ENCODE measurements around the gene CEACAM16. TPM values are rescaled to one million over a fixed set of nuclear protein-coding genes. Genes with fewer than 3 reads are reported as not detected.

CEACAM16 gene
- total RNA-seq, 1 donor from 2014 or later, result not detected

DNA sequence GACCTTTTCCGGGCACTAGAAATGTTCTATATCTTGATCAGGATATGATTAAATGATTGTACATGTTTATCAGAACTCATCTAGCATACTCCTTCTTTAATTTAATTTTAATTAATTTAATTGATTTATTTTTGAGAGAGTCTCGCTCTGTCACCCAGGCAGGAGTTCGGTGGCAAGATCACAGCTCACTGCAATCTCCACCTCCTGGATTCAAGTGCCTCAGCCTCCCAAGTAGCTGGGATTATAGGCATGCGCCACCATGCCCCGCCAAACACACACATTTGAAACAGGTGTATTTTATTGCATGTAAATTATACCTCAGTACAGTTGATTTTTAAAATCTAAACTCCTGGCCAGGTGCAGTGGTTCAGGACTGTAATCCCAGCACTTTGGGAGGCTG is 32.1 kb downstream of the CEACAM16 start:
- H3K4me3 Mint-ChIP-seq, result no peak overlapping the region
- H3K9me3 Mint-ChIP-seq, result no peaks in the 10 kb centered on the region
- no peaks in the 10 kb centered on the region for H3K36me3 Mint-ChIP-seq
- no peaks in the 10 kb centered on the region for H3K27me3 Mint-ChIP-seq
- no peaks in the 10 kb centered on the region for H3K4me1 Mint-ChIP-seq (ENCODE audit: unreplicated experiment)
- H3K27ac Mint-ChIP-seq, result no peak overlapping the region
- DNase-seq (ENCODE audit: extremely low spot score, unreplicated experiment), result no peak
- TF ChIP-seq, protein P1, sequence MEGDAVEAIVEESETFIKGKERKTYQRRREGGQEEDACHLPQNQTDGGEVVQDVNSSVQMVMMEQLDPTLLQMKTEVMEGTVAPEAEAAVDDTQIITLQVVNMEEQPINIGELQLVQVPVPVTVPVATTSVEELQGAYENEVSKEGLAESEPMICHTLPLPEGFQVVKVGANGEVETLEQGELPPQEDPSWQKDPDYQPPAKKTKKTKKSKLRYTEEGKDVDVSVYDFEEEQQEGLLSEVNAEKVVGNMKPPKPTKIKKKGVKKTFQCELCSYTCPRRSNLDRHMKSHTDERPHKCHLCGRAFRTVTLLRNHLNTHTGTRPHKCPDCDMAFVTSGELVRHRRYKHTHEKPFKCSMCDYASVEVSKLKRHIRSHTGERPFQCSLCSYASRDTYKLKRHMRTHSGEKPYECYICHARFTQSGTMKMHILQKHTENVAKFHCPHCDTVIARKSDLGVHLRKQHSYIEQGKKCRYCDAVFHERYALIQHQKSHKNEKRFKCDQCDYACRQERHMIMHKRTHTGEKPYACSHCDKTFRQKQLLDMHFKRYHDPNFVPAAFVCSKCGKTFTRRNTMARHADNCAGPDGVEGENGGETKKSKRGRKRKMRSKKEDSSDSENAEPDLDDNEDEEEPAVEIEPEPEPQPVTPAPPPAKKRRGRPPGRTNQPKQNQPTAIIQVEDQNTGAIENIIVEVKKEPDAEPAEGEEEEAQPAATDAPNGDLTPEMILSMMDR (conservative IDR thresholded peaks at IDR 0.05), result no peak

DNA sequence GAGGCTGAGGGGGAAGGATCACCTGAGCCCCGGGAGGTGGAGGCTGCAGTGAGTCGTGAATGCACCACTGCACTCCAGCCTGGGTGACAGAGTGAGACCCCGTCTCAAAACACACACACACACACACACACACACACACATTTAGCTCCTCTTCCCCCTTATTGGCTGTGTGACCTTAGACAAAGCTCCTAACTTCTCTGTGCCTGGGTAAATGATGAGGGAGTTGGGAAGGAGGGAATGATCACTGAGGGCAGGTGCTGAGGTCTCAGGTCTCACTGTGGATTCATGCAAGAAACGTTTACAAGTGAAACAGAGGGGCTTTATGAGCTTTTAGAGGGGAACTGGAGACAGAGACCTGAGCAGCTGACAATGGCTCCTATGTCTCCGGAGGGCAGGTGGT is 32.7 kb downstream of the CEACAM16 start:
- Mint-ChIP-seq H3K27ac (no peak overlapping the region), H3K9me3 (no peaks in the 10 kb centered on the region), H3K4me3 (no peak overlapping the region), H3K27me3 (no peaks in the 10 kb centered on the region), H3K36me3 (no peaks in the 10 kb centered on the region), H3K4me1 (ENCODE audit: unreplicated experiment) (no peaks in the 10 kb centered on the region)
- TF ChIP-seq, protein P1 (conservative IDR thresholded peaks at IDR 0.05), result no peak
- DNase-seq (ENCODE audit: extremely low spot score, unreplicated experiment), result no peak

DNA sequence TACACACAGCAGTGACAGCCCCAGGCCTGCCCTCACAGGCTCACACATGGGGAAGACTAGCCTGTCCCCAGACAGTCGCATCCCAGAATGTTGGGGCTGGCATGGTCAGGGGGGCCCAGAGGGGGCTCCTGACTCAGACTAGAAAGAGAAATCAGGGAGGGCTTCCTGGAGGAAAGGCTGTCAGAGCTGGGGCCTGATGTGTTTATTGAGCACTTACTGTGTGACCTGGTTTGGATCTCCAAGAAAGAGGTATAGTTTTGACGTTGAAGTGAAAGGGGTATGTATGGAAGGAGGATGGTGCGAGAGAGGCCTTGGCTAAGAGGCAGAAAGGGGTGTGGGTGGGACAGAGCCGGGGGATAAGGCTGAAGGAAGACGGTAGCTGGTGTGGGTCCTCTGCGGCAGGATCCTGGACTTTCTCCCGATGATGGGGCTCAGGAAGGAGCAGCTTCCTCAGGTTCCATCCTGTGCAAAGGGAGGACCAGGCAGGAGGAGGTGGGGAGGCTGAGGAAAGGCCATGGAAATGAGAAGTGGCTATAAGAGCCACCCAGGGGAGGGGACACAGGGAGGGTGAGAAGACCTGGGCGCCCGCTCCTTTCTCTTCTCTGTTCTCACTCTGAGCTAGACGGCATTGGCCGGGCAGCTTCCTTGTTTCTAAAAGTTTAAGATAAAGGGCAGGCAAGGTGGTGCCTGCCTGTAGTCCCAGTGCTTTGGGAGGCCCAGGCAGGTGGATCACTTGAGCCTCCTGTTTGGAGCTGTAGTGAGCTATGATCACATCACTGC is 33.5 kb downstream of the CEACAM16 start:
- no peak for DNase-seq (ENCODE audit: extremely low spot score, unreplicated experiment)
- Mint-ChIP-seq H3K27me3 (no peaks in the 10 kb centered on the region), H3K27ac (no peak overlapping the region), H3K9me3 (no peaks in the 10 kb centered on the region), H3K36me3 (no peaks in the 10 kb centered on the region), H3K4me1 (ENCODE audit: unreplicated experiment) (no peaks in the 10 kb centered on the region), H3K4me3 (no peak overlapping the region)
- TF ChIP-seq, protein P1 (conservative IDR thresholded peaks at IDR 0.05), result no peak

DNA sequence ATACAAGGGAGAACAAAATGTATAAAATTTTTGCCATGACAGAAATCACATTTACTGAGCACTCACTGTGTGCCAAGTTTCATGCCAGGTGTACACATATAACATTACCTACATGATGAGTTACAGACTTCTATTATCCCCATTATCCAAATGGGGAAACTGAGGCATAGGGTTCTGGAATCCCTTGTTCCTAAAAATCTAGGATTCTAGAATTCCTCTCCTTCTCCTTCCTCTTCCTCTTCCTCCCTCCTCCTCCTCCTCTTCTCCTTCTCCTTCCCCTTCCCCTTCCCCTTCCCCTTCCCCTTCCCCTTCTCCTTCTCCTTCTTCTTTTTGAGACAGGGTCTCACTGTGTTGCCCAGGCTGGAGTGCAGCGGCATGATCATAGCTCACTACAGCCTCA is 35.4 kb downstream of the CEACAM16 start:
- TF ChIP-seq, protein P1 (conservative IDR thresholded peaks at IDR 0.05), result no peak
- no peaks in the 10 kb centered on the region for H3K9me3 Mint-ChIP-seq
- DNase-seq (ENCODE audit: extremely low spot score, unreplicated experiment), result no peak
- H3K4me3 Mint-ChIP-seq, result no peak overlapping the region
- peaks cover 3% of the 10 kb centered on the region for H3K4me1 Mint-ChIP-seq (ENCODE audit: unreplicated experiment)
- H3K27me3 Mint-ChIP-seq, result peaks cover 11% of the 10 kb centered on the region
- no peaks in the 10 kb centered on the region for H3K36me3 Mint-ChIP-seq
- no peak overlapping the region for H3K27ac Mint-ChIP-seq

DNA sequence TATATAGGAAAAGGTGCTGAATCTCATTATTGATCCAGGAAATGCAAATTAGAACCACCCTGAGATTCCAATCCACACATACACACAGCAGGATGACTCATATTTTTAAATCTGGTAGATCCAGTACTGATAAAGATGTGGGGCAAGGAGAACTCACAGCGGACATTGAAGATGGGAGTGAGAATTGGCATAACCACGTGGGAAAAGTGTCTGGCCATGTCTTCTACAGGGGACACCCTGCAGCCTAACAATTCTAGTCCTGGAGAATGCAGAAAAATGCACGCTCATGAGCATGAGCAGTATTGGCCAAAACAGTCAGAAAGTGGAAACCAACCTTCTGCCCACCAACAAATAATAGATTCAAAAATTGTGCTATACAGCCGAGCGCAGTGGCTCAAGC is 36.1 kb downstream of the CEACAM16 start:
- TF ChIP-seq, protein P1 (conservative IDR thresholded peaks at IDR 0.05), result no peak
- peaks cover 4% of the 10 kb centered on the region for H3K4me1 Mint-ChIP-seq (ENCODE audit: unreplicated experiment)
- DNase-seq (ENCODE audit: extremely low spot score, unreplicated experiment), result no peak
- no peak overlapping the region for H3K27ac Mint-ChIP-seq
- H3K4me3 Mint-ChIP-seq, result no peak overlapping the region
- H3K27me3 Mint-ChIP-seq, result peaks cover 12% of the 10 kb centered on the region
- no peaks in the 10 kb centered on the region for H3K36me3 Mint-ChIP-seq
- no peaks in the 10 kb centered on the region for H3K9me3 Mint-ChIP-seq

Data from type B pancreatic cell (in vitro differentiated cells).